MM.1S (cell line): ENCODE data around the gene APCDD1L.
"Not testable (repeated sequence)": the region's sequence is repeated elsewhere in the genome, so short reads cannot be mapped to it uniquely, and the experiment has no call there.

Experiments
- DNase-seq: peaks from one replicate; pipeline ENCODE4 v3.0.0-alpha.2; 2015
- H2AFZ ChIP-seq: fragments of 300-600 bp; sonication (generic); 2 replicates; pipeline ENCODE4 v1.6.0; 2016; ENCODE audit warnings: antibody characterized with exemption, low read length
- H3F3A ChIP-seq: fragments of 300-600 bp; sonication (generic); 2 replicates; pipeline ENCODE4 v1.6.1; 2016; ENCODE audit warnings: mild to moderate bottlenecking, antibody characterized with exemption, low read length, moderate library complexity, mixed read lengths; ENCODE audit not compliant: insufficient read depth
- H3K27ac ChIP-seq: fragments of 300-600 bp; sonication (generic); 2 replicates; pipeline ENCODE4 v1.5.1; 2016; ENCODE audit warnings: mild to moderate bottlenecking, low read length
- H3K27me3 ChIP-seq: fragments of 300-600 bp; sonication (generic); replicated peaks from 2 replicates; pipeline ENCODE4 v1.6.0; 2016; ENCODE audit warnings: low read length; ENCODE audit not compliant: insufficient read depth
- H3K36me3 ChIP-seq: fragments of 300-600 bp; sonication (generic); replicated peaks from 2 replicates; pipeline ENCODE4 v1.6.1; 2016; ENCODE audit warnings: mild to moderate bottlenecking, low read length, mixed read lengths; ENCODE audit not compliant: insufficient read depth
- H3K4me1 ChIP-seq: fragments of 300-600 bp; sonication (generic); 2 replicates; pipeline ENCODE4 v1.6.1; 2016; ENCODE audit warnings: low read length, mixed read lengths
- H3K4me2 ChIP-seq: fragments of 300-600 bp; sonication (generic); 2 replicates; pipeline ENCODE4 v1.6.0; 2016; ENCODE audit warnings: low read depth, low read length
- H3K4me3 ChIP-seq: fragments of 300-600 bp; sonication (generic); 2 replicates; pipeline ENCODE4 v1.5.1; 2016; ENCODE audit warnings: low read length, mixed read lengths
- H3K79me2 ChIP-seq: fragments of 300-600 bp; sonication (generic); 2 replicates; pipeline ENCODE4 v1.6.1; 2016; ENCODE audit warnings: mixed run types, low read length, mixed read lengths
- H3K9ac ChIP-seq: fragments of 300-600 bp; sonication (generic); 2 replicates; pipeline ENCODE4 v1.6.1; 2016; ENCODE audit warnings: low read length, mixed read lengths
- H3K9me2 ChIP-seq: fragments of 300-600 bp; sonication (generic); replicated peaks from 2 replicates; pipeline ENCODE4 v1.6.1; 2016; ENCODE audit warnings: mild to moderate bottlenecking, low read length, mixed read lengths; ENCODE audit not compliant: insufficient read depth
- H3K9me3 ChIP-seq: fragments of 300-600 bp; sonication (generic); replicated peaks from 2 replicates; pipeline ENCODE4 v1.6.1; 2016; ENCODE audit warnings: mild to moderate bottlenecking, low read length, mixed read lengths; ENCODE audit not compliant: insufficient read depth
- H4K20me1 ChIP-seq: fragments of 300-600 bp; sonication (generic); 2 replicates; pipeline ENCODE4 v1.6.1; 2016; ENCODE audit warnings: mild to moderate bottlenecking, low read length, moderate library complexity, mixed read lengths; ENCODE audit not compliant: insufficient read depth
- EZH2 ChIP-seq: fragments of 300-600 bp; sonication (generic); optimal IDR thresholded peaks from 2 replicates; pipeline ENCODE3; 2017; ENCODE audit warnings: low read depth, mild to moderate bottlenecking, antibody characterized with exemption, low read length, mixed read lengths
- EZH2phosphoT487 ChIP-seq: fragments of 300-600 bp; sonication (generic); IDR thresholded peaks from 2 replicates; pipeline ENCODE4 v1.6.1; 2018; ENCODE audit warnings: antibody characterized with exemption, low read length
- TF ChIP-seq, protein P1 (sequence below): fragments of 300-600 bp; sonication (generic); IDR thresholded peaks from 2 replicates; pipeline ENCODE4 v1.5.1; 2016; ENCODE audit warnings: antibody characterized with exemption, low read length, mixed read lengths

Gene APCDD1L

DNA sequence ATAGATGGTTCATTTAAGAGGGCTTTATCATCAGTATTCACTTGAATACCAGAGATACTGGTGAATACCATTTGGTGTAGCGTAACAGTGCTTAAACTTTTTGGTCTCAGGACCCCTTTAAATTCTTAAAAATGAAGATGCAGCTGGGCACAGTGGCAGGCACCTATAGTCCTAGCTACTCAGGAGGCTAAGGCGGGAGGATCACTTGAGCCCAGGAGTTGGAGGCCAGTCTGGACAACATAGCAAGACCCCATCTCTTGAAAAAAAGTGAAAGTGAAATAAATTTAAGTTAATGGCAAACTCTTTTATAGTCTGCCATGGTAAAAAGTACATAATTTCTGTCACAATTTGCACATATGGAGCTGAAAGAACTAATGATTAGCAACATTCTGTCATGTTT, 86.8 kb downstream of the APCDD1L start:
- TF ChIP-seq EZH2 (no peak), EZH2phosphoT487 (no peak)
- TF ChIP-seq, protein P1, sequence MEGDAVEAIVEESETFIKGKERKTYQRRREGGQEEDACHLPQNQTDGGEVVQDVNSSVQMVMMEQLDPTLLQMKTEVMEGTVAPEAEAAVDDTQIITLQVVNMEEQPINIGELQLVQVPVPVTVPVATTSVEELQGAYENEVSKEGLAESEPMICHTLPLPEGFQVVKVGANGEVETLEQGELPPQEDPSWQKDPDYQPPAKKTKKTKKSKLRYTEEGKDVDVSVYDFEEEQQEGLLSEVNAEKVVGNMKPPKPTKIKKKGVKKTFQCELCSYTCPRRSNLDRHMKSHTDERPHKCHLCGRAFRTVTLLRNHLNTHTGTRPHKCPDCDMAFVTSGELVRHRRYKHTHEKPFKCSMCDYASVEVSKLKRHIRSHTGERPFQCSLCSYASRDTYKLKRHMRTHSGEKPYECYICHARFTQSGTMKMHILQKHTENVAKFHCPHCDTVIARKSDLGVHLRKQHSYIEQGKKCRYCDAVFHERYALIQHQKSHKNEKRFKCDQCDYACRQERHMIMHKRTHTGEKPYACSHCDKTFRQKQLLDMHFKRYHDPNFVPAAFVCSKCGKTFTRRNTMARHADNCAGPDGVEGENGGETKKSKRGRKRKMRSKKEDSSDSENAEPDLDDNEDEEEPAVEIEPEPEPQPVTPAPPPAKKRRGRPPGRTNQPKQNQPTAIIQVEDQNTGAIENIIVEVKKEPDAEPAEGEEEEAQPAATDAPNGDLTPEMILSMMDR, result no peak
- Histone ChIP-seq H3K9me2 (no peaks in the 10 kb centered on the region), H2AFZ (no peak overlapping the region), H3K27ac (no peak overlapping the region), H3K4me3 (no peak overlapping the region), H3K4me1 (peaks cover 9% of the 10 kb centered on the region), H3F3A (no peaks in the 10 kb centered on the region), H3K36me3 (peaks cover 4% of the 10 kb centered on the region; the same call in 1 of the 2 replicates), H3K4me2 (no peak overlapping the region), H3K79me2 (peaks cover 82% of the 10 kb centered on the region), H3K9ac (no peak overlapping the region), H4K20me1 (peaks cover 5% of the 10 kb centered on the region; the same call in 1 of the 2 replicates), H3K9me3 (no peaks in the 10 kb centered on the region), H3K27me3 (no peaks in the 10 kb centered on the region)
- no peak for DNase-seq

DNA sequence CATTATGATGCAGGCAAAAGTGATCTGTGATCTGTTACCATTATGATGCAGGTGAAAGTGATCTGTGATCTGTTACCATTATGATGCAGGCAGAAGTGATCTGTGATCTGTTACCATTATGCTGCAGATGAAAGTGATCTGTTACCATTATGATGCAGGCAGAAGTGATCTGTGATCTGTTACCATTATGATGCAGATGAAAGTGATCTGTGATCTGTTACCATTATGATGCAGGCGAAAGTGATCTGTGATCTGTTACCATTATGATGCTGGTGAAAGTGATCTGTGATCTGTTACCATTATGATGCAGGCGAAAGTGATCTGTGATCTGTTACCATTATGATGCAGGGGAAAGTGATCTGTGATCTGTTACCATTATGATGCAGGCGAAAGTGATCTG, 87.6 kb downstream of the APCDD1L start:
- DNase-seq, H3K27ac ChIP-seq, H2AFZ ChIP-seq, H3K27me3 ChIP-seq, H3K4me1 ChIP-seq, H3K4me3 ChIP-seq, H3F3A ChIP-seq, H3K9ac ChIP-seq, H4K20me1 ChIP-seq, H3K36me3 ChIP-seq, H3K9me3 ChIP-seq, H3K4me2 ChIP-seq, H3K9me2 ChIP-seq: not testable (repeated sequence)
- peaks cover 75% of the 10 kb centered on the region for H3K79me2 ChIP-seq

DNA sequence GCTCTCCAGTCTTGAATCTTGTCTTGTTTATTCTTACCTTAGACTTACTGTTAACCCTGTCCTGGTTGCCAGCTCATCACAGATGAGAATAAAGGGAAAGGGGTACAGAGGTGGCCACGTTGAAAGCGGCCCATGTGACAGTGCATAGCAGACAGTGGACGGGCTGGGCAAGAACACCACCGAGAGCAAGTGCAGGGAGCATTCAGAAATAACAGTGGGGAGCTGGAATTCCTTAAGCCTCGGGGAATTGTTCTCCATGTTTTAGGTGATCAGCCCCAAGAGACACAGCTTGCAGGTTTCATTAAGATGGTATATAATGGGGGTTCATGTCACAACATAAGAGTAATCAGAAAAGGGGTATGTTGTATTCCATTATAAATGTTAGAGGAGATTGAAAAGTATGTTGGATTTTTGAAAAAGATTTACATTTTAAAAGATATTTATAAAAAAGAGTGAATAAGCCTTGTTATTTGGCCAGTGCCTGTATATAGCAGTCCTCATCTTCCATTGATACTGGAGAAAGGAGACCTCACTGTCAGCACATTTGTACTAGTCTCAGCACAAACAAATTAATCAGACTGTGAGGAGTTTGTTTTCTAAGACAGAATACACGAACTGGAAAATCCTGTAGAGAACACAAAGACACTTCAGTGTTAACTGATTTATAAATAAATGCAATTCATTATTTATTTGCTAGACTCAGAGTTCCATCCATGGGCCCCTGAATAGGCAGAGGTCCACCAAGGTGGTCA, 90.8 kb downstream of the APCDD1L start:
- Histone ChIP-seq H3K9me2 (no peaks in the 10 kb centered on the region), H3K79me2 (peaks cover 59% of the 10 kb centered on the region), H3K9ac (no peak overlapping the region), H3K27me3 (no peaks in the 10 kb centered on the region), H3K9me3 (no peaks in the 10 kb centered on the region), H3K4me1 (no peaks in the 10 kb centered on the region), H3K27ac (no peak overlapping the region), H3K4me3 (no peak overlapping the region), H2AFZ (no peak overlapping the region), H3F3A (no peaks in the 10 kb centered on the region), H3K4me2 (no peak overlapping the region), H3K36me3 (no peaks in the 10 kb centered on the region; the same call in 1 of the 2 replicates), H4K20me1 (no peaks in the 10 kb centered on the region)
- DNase-seq, result no peak
- TF ChIP-seq EZH2 (no peak), EZH2phosphoT487 (no peak)
- TF ChIP-seq, protein P1, result no peak

DNA sequence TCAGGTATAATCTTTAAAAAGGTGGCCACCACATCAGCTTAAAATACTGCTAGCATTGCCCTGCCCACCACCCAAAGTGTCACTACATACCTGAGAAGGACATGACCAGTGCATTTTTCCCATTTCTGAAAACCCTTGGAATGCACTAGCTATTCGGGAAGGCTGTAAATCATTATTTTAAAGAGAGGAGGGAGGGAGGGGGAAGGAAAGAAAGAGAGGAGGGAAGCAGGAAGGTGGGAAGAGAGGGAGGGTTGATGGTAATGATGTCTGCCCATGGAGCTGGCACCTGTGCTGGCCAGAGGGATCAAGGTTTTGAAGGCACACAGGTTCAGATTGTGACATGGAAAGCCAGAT, 93.7 kb downstream of the APCDD1L start:
- Histone ChIP-seq H3K9me2 (no peaks in the 10 kb centered on the region), H3K4me1 (no peaks in the 10 kb centered on the region), H3K36me3 (no peaks in the 10 kb centered on the region; the same call in 1 of the 2 replicates), H3K4me3 (no peak overlapping the region), H3K79me2 (peaks cover 55% of the 10 kb centered on the region), H4K20me1 (peaks cover 5% of the 10 kb centered on the region; the same call in 1 of the 2 replicates), H3K9ac (no peak overlapping the region), H3K4me2 (no peak overlapping the region), H3K27me3 (no peaks in the 10 kb centered on the region), H3K9me3 (no peaks in the 10 kb centered on the region), H3F3A (no peaks in the 10 kb centered on the region), H3K27ac (no peak overlapping the region), H2AFZ (no peak overlapping the region)
- TF ChIP-seq EZH2phosphoT487, result no peak
- TF ChIP-seq EZH2, result no peak
- TF ChIP-seq, protein P1, result no peak
- no peak for DNase-seq
